NCI-H460 (cell line): Measurements from ENCODE around the gene KIF26A. TPM values are rescaled to one million over a fixed set of nuclear protein-coding genes. Genes with fewer than 3 reads are reported as not detected.
"Not testable (repeated sequence)": the region's sequence is repeated elsewhere in the genome, so short reads cannot be mapped to it uniquely, and the experiment has no call there.

ENCODE experiments used
- DNase-seq: peaks from one replicate; pipeline ENCODE4 v3.0.0-alpha.2; 2016; ENCODE audit warnings: low read depth; ENCODE audit errors: extremely low read depth
- total RNA-seq: library from RNA; depleted of rRNA; stranded (reverse); fragments of >200 nt; shearing (Covaris generic); gene quantifications from 2 replicates; pipeline ENCODE4 v1.2.3, GENCODE V29; 2014

KIF26A gene
- total RNA-seq, 1 experiment from 2014 or later = 38.7 TPM

GRCh38 chr14:104152686-104153393 is 14.5 kb downstream of the KIF26A start:
- no peak for DNase-seq

GRCh38 chr14:104153394-104153755 is 15.0 kb downstream of the KIF26A start:
- not testable (repeated sequence) for DNase-seq

GRCh38 chr14:104154246-104154645 is 15.9 kb downstream of the KIF26A start:
- no peak for DNase-seq

- DNase-seq = no peak
Observed at GRCh38 chr14:104155513-104155912, 17.1 kb downstream of the KIF26A start.

GRCh38 chr14:104156142-104156541 is 17.8 kb downstream of the KIF26A start:
- DNase-seq = no peak

DNA sequence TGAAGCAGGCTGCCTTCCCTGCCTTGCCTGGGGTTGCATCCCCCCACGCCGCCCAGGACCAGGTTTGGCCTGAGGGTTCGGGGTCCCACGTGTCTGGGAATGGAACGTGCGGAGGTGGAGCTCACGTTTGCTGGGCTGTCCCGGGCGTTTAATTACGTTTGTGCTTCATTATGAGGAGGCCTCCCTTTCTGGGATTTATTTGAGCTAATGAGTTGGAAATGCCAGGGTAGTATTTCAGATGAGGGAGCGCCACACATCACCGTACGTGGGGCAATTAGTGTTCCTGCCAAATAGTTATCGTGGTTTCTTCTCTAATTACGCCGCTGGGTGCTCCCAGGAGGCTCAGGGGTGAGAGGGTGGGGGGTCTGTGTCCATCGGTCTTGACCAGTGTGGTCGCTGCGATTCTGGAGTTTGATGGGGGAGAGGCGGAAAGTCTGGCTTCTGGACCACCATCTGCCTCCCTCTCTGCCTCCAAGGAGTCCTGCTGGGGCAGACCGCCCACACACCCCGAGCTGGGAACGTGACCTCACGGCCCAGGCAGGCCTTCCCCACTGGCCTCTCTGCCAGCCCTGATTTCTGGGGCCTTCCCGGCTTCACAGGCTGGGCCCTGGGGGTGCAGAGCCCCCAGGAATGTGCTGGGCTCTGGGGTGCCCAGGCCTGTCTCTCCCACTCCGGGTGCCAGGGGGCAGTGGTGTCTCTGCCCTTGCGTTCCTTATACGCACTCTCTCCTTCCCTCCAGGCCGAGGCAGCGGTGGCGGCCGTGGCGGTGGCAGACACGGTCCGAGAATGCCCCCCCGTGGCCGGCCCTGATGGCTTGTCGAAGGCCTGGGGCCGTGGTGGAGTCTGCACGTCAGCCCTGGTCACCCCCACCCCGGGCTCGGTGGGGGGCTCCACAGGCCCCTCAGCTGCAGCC is 18.9 kb downstream of the KIF26A start:
- DNase-seq = no peak

GRCh38 chr14:104158827-104159798 is 20.7 kb downstream of the KIF26A start:
- no peak for DNase-seq

DNA sequence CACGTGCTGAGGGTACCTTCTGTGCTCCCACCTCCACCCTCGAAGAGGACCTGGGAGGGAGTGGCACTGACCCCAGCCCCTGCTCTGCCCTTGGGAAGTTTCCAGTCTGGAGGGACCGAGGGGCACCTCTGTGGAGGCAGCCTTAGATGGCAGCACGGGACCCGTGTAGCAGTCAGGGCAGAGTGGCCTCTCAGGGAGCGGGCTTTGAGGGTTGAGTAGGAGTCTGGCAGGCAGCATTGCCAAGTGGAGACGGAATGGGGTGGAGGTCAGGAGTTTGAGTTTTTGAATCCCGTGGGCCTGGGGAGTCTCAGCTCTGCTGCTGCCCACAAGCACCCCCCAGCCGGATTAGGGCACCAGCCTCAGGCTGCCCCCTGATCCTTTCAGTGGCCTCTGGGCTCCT is 21.6 kb downstream of the KIF26A start:
- DNase-seq = no peak

DNA sequence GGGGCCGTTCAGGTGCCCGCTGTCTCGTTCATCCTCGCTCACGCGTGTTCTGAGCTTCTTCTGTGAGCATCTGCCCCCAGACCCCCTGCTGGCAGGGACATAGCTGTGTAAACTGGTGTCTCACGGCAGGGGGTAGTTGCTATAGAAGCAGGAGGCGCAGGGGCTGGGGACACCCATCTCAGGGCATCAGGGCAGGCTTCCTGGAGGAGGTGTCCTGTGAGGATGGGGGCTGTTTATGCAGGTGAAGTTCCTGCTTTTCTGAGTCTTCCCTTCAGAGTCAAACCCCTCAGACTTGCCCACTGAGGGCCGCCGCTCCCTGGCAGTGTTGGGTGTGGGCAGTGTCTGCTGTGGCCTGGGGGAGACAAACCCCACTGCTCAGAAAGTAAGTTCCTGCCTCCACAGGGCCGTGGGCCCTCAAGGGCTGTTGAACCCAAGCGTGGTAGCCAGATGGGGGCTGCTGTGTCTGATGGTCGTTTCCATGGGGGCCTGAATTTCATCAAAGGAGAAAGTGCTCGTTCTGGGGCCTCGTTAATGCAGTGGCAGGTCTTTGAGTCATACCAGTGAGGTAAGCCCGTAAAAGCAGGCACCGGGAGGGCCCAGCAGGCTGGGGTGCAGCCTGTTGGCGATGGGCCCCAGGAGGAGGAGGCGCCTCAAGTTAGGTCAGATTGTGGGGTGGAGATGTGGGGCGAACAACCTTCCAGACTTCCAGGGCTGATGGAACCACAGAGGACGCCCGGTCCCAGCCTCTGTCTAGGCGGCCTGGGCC is 23.4 kb downstream of the KIF26A start:
- no peak for DNase-seq

DNA sequence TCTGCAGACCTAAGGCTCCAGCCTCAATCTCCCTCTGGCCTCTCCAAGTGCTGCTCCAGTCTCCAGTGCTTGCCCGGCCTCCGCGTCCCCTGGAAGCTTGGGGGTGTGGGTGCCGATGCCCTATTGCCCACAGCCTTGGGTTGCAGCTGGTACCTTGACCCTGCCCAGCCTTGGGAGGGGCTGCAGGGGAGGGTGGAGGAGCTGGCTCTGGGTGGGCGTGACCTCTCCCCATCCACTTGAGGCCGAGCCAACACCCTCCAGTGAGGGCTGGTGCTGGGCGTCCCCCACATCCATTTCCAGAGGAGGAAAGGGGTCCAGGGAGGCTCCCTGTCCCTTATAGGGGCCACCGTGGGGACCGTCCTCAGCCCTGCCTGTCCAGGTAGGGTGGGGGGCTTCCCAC is 24.1 kb downstream of the KIF26A start:
- DNase-seq = no peak

GRCh38 chr14:104163541-104163940 is 25.2 kb downstream of the KIF26A start:
- DNase-seq = no peak

GRCh38 chr14:104164041-104164440 is 25.7 kb downstream of the KIF26A start:
- no peak for DNase-seq

GRCh38 chr14:104164512-104164911 is 26.1 kb downstream of the KIF26A start:
- no peak for DNase-seq

GRCh38 chr14:104166698-104167097 is 28.3 kb downstream of the KIF26A start:
- DNase-seq = no peak

- no peak for DNase-seq
Observed at GRCh38 chr14:104168603-104169002, 30.2 kb downstream of the KIF26A start.

DNA sequence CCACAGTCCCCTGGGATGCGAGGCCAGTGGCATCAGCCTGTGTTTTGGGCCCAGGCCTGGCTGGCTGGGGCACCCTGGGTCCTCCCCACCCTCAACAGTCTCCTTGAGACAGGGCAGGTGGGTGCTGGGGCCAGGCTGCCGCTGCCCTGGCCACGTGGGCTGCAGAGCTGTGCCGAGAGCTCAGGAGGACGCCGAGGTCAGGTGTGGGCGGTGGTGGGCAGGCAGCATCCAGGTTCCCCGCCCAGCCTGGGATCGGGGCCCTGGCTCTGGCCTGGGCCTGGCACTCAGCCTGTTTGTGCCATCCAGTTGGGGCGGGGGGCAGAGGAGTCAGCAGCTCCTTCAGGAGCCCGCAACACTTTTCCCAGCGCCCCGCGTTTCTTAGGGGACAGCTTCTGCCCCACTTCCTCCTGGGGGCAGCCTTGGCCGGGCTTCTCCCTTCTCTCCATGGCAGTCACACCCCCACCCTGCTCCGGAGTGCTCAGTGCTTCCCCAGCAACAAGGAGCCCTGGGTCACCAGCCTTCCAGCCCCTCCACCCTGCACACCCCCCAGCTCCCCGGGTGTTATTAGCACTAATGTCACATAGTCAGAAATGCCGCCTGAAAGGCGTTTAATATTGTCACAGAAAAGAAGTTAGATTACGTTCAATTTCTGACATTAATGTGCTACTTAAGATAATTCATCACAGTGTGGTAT is 30.8 kb downstream of the KIF26A start:
- no peak for DNase-seq

- DNase-seq = no peak
Observed at GRCh38 chr14:104169699-104170479, 31.5 kb downstream of the KIF26A start.

DNA sequence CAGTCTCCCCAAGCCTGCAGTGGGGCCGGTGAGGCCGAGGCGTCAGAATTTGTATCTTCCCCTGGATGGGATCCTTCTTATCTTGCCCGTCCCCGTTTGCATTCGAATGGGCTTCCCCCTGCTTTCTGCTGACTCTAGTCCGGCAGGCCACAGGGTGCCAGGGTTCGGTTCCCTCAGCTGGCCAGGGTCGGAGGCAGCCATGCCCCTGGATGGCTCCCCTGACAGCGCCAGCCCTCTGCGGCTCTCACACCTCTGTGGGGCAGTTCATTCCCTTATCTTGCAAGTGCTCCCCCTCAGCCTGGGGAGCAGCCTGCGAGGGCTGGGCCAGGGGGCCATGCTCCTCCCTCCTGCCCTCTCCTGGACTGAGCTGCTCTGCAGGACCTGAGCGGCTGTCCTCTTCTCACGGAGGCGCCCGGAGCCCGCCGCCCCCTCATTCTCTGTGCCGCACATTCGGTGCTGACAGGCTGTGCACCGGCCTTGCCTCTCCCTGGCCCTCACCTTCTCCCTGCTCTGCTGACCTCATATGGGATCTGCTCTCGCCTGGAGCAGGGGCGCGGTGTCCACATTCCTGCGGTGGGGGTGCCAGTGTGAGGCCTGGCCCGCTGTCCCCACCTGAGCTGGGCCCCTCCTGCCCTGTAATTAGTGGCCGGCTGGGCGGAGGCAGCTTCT is 32.8 kb downstream of the KIF26A start:
- no peak for DNase-seq
